Right cardiac atrium (tissue), 5 donors: Measurements from ENCODE around the gene HEMK1. TPM values are rescaled to one million over a fixed set of nuclear protein-coding genes. Genes with fewer than 3 reads are reported as not detected.

ENCODE experiments used
- ATAC-seq, 2 donors: fragments of 200-7000 bp; cut with Tn5 transposase; one replicate each; pipeline versions ENCODE4 v1.8.0 to v1.9.1; 2020; ENCODE audit warnings: moderate library complexity in 2 of 2, mild to moderate bottlenecking in 1 of 2
- DNase-seq, 3 donors: peaks; one replicate each; pipeline ENCODE4 v3.0.0-alpha.2; 2020
- H3K27ac ChIP-seq: one replicate; pipeline ENCODE4 v1.5.1; 2013; ENCODE audit warnings: mild to moderate bottlenecking, low read length, control low read depth, moderate library complexity
- H3K27me3 ChIP-seq: one replicate; pipeline ENCODE4 v1.6.1; 2013; ENCODE audit not compliant: control insufficient read depth, insufficient read depth
- H3K4me1 ChIP-seq: one replicate; pipeline ENCODE4 v1.6.1; 2013; ENCODE audit warnings: low read length; ENCODE audit not compliant: control insufficient read depth, insufficient read depth
- H3K4me3 ChIP-seq: one replicate; pipeline ENCODE4 v1.5.1; 2013; ENCODE audit warnings: low read length, control low read depth
- H3K9me3 ChIP-seq: one replicate; pipeline ENCODE4 v1.6.1; 2013; ENCODE audit warnings: low read length; ENCODE audit not compliant: control insufficient read depth
- WGBS: extraction: QIAGEN DNeasy Blood & Tissue Kit; methylation state at CpG from one replicate; pipeline ENCODE4 v1.1.7; 2013; 5-methylcytosine and 5-hydroxymethylcytosine counted together
- intact Hi-C, 4 donors: fragments of 100-400 bp; cut with DNase I; formaldehyde crosslinking; loops; one replicate each; pipeline versions ENCODE4 v1.11.0 to v1.14.0; 2022 to 2023
- polyA plus RNA-seq: library from polyadenylated mRNA; stranded (reverse); fragments of 200-250 nt; gene quantifications from one replicate; pipeline ENCODE4 v1.2.3, GENCODE V29; 2013
- total RNA-seq, 4 donors: library from RNA; stranded (reverse); fragmentation: NEBNext Ultra II Directional; extraction: Animal tissue kit (Norgen Biotek cat#: 25700); gene quantifications; one replicate each; pipeline ENCODE4 v1.2.1, GENCODE V29; 2021
- donor health status: healthy with polysubstance abuse.
- donor health status: DM: no; HTN: yes; CAD: no.
- donor health status: DM: no; HTN: no; CAD: no.
- donor health status: DM: no; HTN: yes; CAD: no; lungs with severe emphysema.
- donor health status: DM: yes; HTN: yes; CAD: no.

Gene HEMK1
- total and polyA plus RNA-seq, 5 donors, result 14.0 to 18.3 (median 16.6) TPM

GRCh38 chr3:50617096-50617791 is 47.9 kb downstream of the HEMK1 start, which contains the start of gene MAPKAPK3:
Gene MAPKAPK3, plus strand, starts transcription at chr3:50617151. Its CDS starts 415 bp downstream, at chr3:50617566.
- peak; percentile 64 to 85 (median 80) for DNase-seq
- peak; percentile 17 to 31 for ATAC-seq
- under 1% methylated on average over 58 of the region's 58 CpGs for WGBS
- no peaks in the 10 kb centered on the region for H3K9me3 ChIP-seq
- intact Hi-C loops, result loop anchor here (2.0 to 10.0 kb wide), 4 partner anchors 54 to 768 kb away; partner anchors contain the start of gene MANF (in 2 of the 4)
- H3K27ac ChIP-seq, result peak within 1 kb of the TSS; percentile 86
- H3K4me1 ChIP-seq, result peaks cover 12% of the 10 kb centered on the region
- no peaks in the 10 kb centered on the region for H3K27me3 ChIP-seq
- peak within 1 kb of the TSS; percentile 71 for H3K4me3 ChIP-seq

- Histone ChIP-seq H3K27ac (peak overlapping the region; percentile 86), H3K9me3 (no peaks in the 10 kb centered on the region), H3K4me3 (peak overlapping the region; percentile 71), H3K27me3 (no peaks in the 10 kb centered on the region), H3K4me1 (peaks cover 12% of the 10 kb centered on the region)
- WGBS, result 53% methylated on average over 6 of the region's 6 CpGs
- ATAC-seq, result no peak
- intact Hi-C loops, result loop anchor here (2.0 to 10.0 kb wide), 4 partner anchors 53 to 767 kb away; partner anchors contain the start of gene MANF (in 2 of the 4)
- peak in 2 of 3 donors; percentile 68 to 70 for DNase-seq
These were observed 48.7 kb downstream of the HEMK1 start for GRCh38 chr3:50617911-50618481.

GRCh38 chr3:50620420-50620819 is 51.1 kb downstream of the HEMK1 start:
- DNase-seq, result no peak

GRCh38 chr3:50620820-50621219 is 51.5 kb downstream of the HEMK1 start:
- Histone ChIP-seq H3K4me1 (peaks cover 23% of the 10 kb centered on the region), H3K4me3 (no peak overlapping the region), H3K27me3 (no peaks in the 10 kb centered on the region), H3K27ac (peak overlapping the region; percentile 76), H3K9me3 (no peaks in the 10 kb centered on the region)
- intact Hi-C loops, result no loop called here
- ATAC-seq, result no peak
- no peak for DNase-seq
- 38% methylated on average over 4 of the region's 4 CpGs for WGBS

More at GRCh38 chr3:50620420-50620819, 51.1 kb downstream of the HEMK1 start:
- intact Hi-C loops, result no loop called here
- ATAC-seq, result no peak
- Histone ChIP-seq H3K4me1 (peaks cover 23% of the 10 kb centered on the region), H3K9me3 (no peaks in the 10 kb centered on the region), H3K27ac (peak overlapping the region; percentile 76), H3K27me3 (no peaks in the 10 kb centered on the region), H3K4me3 (no peak overlapping the region)
- WGBS, result 78% methylated on average over 1 of the region's 1 CpG

GRCh38 chr3:50622881-50623280 is 53.6 kb downstream of the HEMK1 start:
- DNase-seq (no peak), ATAC-seq (no peak)
- no peaks in the 10 kb centered on the region for H3K27me3 ChIP-seq
- peaks cover 29% of the 10 kb centered on the region for H3K4me1 ChIP-seq
- H3K4me3 ChIP-seq, result no peak overlapping the region
- H3K27ac ChIP-seq, result no peak overlapping the region
- intact Hi-C loops, result no loop called here
- WGBS, result 70% methylated on average over 3 of the region's 3 CpGs
- no peaks in the 10 kb centered on the region for H3K9me3 ChIP-seq

GRCh38 chr3:50623840-50624474 is 54.6 kb downstream of the HEMK1 start:
- peak overlapping the region; percentile 25 for H3K27ac ChIP-seq

GRCh38 chr3:50624634-50625033 is 55.3 kb downstream of the HEMK1 start:
- peak overlapping the region; percentile 21 for H3K27ac ChIP-seq
- ATAC-seq, result no peak
- intact Hi-C loops, result no loop called here
- DNase-seq, result no peak
- WGBS, result 99% methylated on average over 2 of the region's 2 CpGs
- peaks cover 29% of the 10 kb centered on the region for H3K4me1 ChIP-seq
- H3K9me3 ChIP-seq, result no peaks in the 10 kb centered on the region
- no peaks in the 10 kb centered on the region for H3K27me3 ChIP-seq
- no peak overlapping the region for H3K4me3 ChIP-seq

More at GRCh38 chr3:50623840-50624474, 54.6 kb downstream of the HEMK1 start:
- 34% methylated on average over 6 of the region's 6 CpGs for WGBS
- Histone ChIP-seq H3K4me1 (peaks cover 29% of the 10 kb centered on the region), H3K27me3 (no peaks in the 10 kb centered on the region), H3K4me3 (no peak overlapping the region), H3K9me3 (no peaks in the 10 kb centered on the region)
- ATAC-seq, result peak in 1 of 2 donors; percentile 33
- no peak for DNase-seq
- intact Hi-C loops, result no loop called here

GRCh38 chr3:50625231-50626182 is 56.2 kb downstream of the HEMK1 start:
- 65% methylated on average over 18 of the region's 18 CpGs for WGBS
- peaks cover 21% of the 10 kb centered on the region for H3K4me1 ChIP-seq
- H3K27ac ChIP-seq, result peak overlapping the region; percentile 21
- DNase-seq (no peak), ATAC-seq (no peak)
- H3K27me3 ChIP-seq, result no peaks in the 10 kb centered on the region
- intact Hi-C loops, result no loop called here
- H3K4me3 ChIP-seq, result no peak overlapping the region
- H3K9me3 ChIP-seq, result no peaks in the 10 kb centered on the region

- 86% methylated on average over 3 of the region's 3 CpGs for WGBS
- Histone ChIP-seq H3K27me3 (no peaks in the 10 kb centered on the region), H3K4me1 (peaks cover 18% of the 10 kb centered on the region), H3K27ac (peak overlapping the region; percentile 23), H3K4me3 (no peak overlapping the region), H3K9me3 (no peaks in the 10 kb centered on the region)
- ATAC-seq, result no peak
- DNase-seq, result no peak
- intact Hi-C loops, result no loop called here
These were observed 57.1 kb downstream of the HEMK1 start for GRCh38 chr3:50626401-50626800.

- H3K4me3 ChIP-seq, result no peak overlapping the region
- H3K27ac ChIP-seq, result peak overlapping the region; percentile 73
- ATAC-seq (peak; percentile 66 to 83), DNase-seq (peak in 2 of 3 donors; percentile 66 to 73)
- 48% methylated on average over 6 of the region's 6 CpGs for WGBS
- H3K9me3 ChIP-seq, result no peaks in the 10 kb centered on the region
- peaks cover 18% of the 10 kb centered on the region for H3K4me1 ChIP-seq
- H3K27me3 ChIP-seq, result no peaks in the 10 kb centered on the region
- intact Hi-C loops, result no loop called here
These were observed 58.2 kb downstream of the HEMK1 start for GRCh38 chr3:50627407-50628051.
